GM18858 (cell line): ENCODE measurements around the gene KMT2C.
"Not testable (repeated sequence)": the region's sequence is repeated elsewhere in the genome, so short reads cannot be mapped to it uniquely, and the experiment has no call there.

Source experiments
- ATAC-seq: cut with Tn5 transposase; IDR thresholded peaks from one replicate; pipeline ENCODE4 v1.9.1; 2021; ENCODE audit not compliant: unreplicated experiment

Gene KMT2C

GRCh38 chr7:152365982-152366603, 69.7 kb downstream of the KMT2C start:
- no peak for ATAC-seq

GRCh38 chr7:152363798-152364197, 72.0 kb downstream of the KMT2C start:
- ATAC-seq = no peak

GRCh38 chr7:152362128-152362926, 73.5 kb downstream of the KMT2C start:
- ATAC-seq = no peak

GRCh38 chr7:152355474-152356057, 80.2 kb downstream of the KMT2C start:
- peak; percentile 54 for ATAC-seq

- ATAC-seq = no peak
These were observed 81.7 kb downstream of the KMT2C start for GRCh38 chr7:152354061-152354460.

GRCh38 chr7:152353281-152353680, 82.5 kb downstream of the KMT2C start:
- ATAC-seq = not testable (repeated sequence)

GRCh38 chr7:152351747-152352146, 84.1 kb downstream of the KMT2C start:
- not testable (repeated sequence) for ATAC-seq

GRCh38 chr7:152351168-152351567, 84.6 kb downstream of the KMT2C start:
- no peak for ATAC-seq

GRCh38 chr7:152347888-152348287, 87.9 kb downstream of the KMT2C start:
- no peak for ATAC-seq

GRCh38 chr7:152344253-152344652, 91.5 kb downstream of the KMT2C start:
- peak; percentile 35 for ATAC-seq

GRCh38 chr7:152342796-152343195, 93.0 kb downstream of the KMT2C start:
- no peak for ATAC-seq

GRCh38 chr7:152341914-152342236, 93.9 kb downstream of the KMT2C start:
- ATAC-seq = no peak

GRCh38 chr7:152341039-152341913, 94.5 kb downstream of the KMT2C start:
- peak; percentile 56 for ATAC-seq

- no peak for ATAC-seq
These were observed 95.6 kb downstream of the KMT2C start for GRCh38 chr7:152340161-152340560.

- no peak for ATAC-seq
These were observed 97.2 kb downstream of the KMT2C start for GRCh38 chr7:152338561-152338960.

- ATAC-seq = no peak
These were observed 98.9 kb downstream of the KMT2C start for GRCh38 chr7:152336754-152337368.

- ATAC-seq = peak; percentile 48
These were observed 99.8 kb downstream of the KMT2C start for GRCh38 chr7:152335900-152336571.

GRCh38 chr7:152333134-152333533, 102.7 kb downstream of the KMT2C start:
- ATAC-seq = no peak

GRCh38 chr7:152330827-152331226, 105.0 kb downstream of the KMT2C start:
- no peak for ATAC-seq

- ATAC-seq = no peak
These were observed 106.3 kb downstream of the KMT2C start for GRCh38 chr7:152329469-152329868.
